WTC11 (cell line): Measurements from ENCODE around the gene SPATA6. TPM values are rescaled to one million over a fixed set of nuclear protein-coding genes. Genes with fewer than 3 reads are reported as not detected.
A peak's percentile ranks its signal among the peaks of the same experiment; 100 is the strongest.

Experiments
- ATAC-seq: fragments of 200-7000 bp; cut with Tn5 transposase; 2 replicates; pipeline ENCODE4 v1.10.0; 2021; ENCODE audit warnings: mild to moderate bottlenecking, moderate library complexity
- CTCF ChIA-PET: fragments of 300-600 bp; sonication (Branson Sonifier 250); formaldehyde crosslinking; loops from one replicate; lab custom pipeline; 2021; ENCODE audit warnings: antibody characterized with exemption; lab: Charles Lee
- POLR2A ChIA-PET: fragments of 350-600 bp; sonication (Branson Sonifier 250); formaldehyde crosslinking; loops from one replicate; lab custom pipeline; 2021; ENCODE audit warnings: antibody characterized with exemption; lab: Charles Lee
- DNase-seq: peaks from one replicate; pipeline ENCODE4 v3.0.0; 2021; ENCODE audit warnings: low spot score
- H3K27ac Mint-ChIP-seq: 2 replicates; pipeline ENCODE4 v1.8.0; 2021; ENCODE audit warnings: mixed read lengths
- H3K27me3 Mint-ChIP-seq: 2 replicates; pipeline ENCODE4 v1.8.0; 2021; ENCODE audit warnings: low read depth, mild to moderate bottlenecking, moderate library complexity, mixed read lengths
- H3K36me3 Mint-ChIP-seq: 2 replicates; pipeline ENCODE4 v1.8.0; 2021; ENCODE audit warnings: mixed read lengths
- H3K4me1 Mint-ChIP-seq: 2 replicates; pipeline ENCODE4 v1.8.0; 2022; ENCODE audit warnings: mixed read lengths
- H3K4me3 Mint-ChIP-seq: 2 replicates; pipeline ENCODE4 v1.8.0; 2021; ENCODE audit warnings: mild to moderate bottlenecking, moderate library complexity, mixed read lengths
- H3K9me3 Mint-ChIP-seq: 2 replicates; pipeline ENCODE4 v1.8.0; 2021; ENCODE audit warnings: mixed read lengths
- CREM ChIP-seq: sonication (generic); formaldehyde crosslinking; IDR thresholded peaks from 2 replicates; pipeline ENCODE4 v1.8.1; 2022; ENCODE audit warnings: mild to moderate bottlenecking, missing genetic modification reagents, moderate library complexity
- CTCF ChIP-seq: fragments of 200-600 bp; IDR thresholded peaks from 2 replicates; pipeline ENCODE4 v1.8.0; 2022; ENCODE audit warnings: antibody characterized with exemption
- E2F1 ChIP-seq: sonication (generic); formaldehyde crosslinking; IDR thresholded peaks from 2 replicates; pipeline ENCODE4 v1.8.0; 2022; ENCODE audit warnings: mild to moderate bottlenecking, missing genetic modification reagents
- E2F4 ChIP-seq: sonication (generic); formaldehyde crosslinking; IDR thresholded peaks from 2 replicates; pipeline ENCODE4 v1.8.1; 2022; ENCODE audit warnings: low read depth, mild to moderate bottlenecking, moderate library complexity, missing genetic modification reagents, borderline replicate concordance
- EMX1 ChIP-seq: fragments of 250-450 bp; sonication (Bioruptor Pico); IDR thresholded peaks from 2 replicates; pipeline ENCODE4 v1.8.0; 2021; ENCODE audit warnings: mild to moderate bottlenecking
- ESRRA ChIP-seq: sonication (generic); formaldehyde crosslinking; IDR thresholded peaks from 2 replicates; pipeline ENCODE4 v1.8.1; 2022; ENCODE audit warnings: mild to moderate bottlenecking, missing genetic modification reagents, borderline replicate concordance
- ETV6 ChIP-seq: sonication (generic); formaldehyde crosslinking; IDR thresholded peaks from 2 replicates; pipeline ENCODE4 v1.8.1; 2022; ENCODE audit warnings: mild to moderate bottlenecking, missing genetic modification reagents
- FOXJ3 ChIP-seq: sonication (generic); formaldehyde crosslinking; IDR thresholded peaks from 2 replicates; pipeline ENCODE4 v1.9.0; 2021; ENCODE audit warnings: missing genetic modification reagents, mild to moderate bottlenecking, borderline replicate concordance
- GRHL2 ChIP-seq: fragments of 250-450 bp; sonication (Bioruptor Pico); IDR thresholded peaks from 2 replicates; pipeline ENCODE4 v1.8.0; 2022; ENCODE audit warnings: mild to moderate bottlenecking, moderate library complexity; ENCODE audit not compliant: insufficient replicate concordance, severe bottlenecking
- IRF1 ChIP-seq: sonication (generic); formaldehyde crosslinking; IDR thresholded peaks from 2 replicates; pipeline ENCODE4 v1.8.0; 2023; ENCODE audit warnings: missing genetic modification reagents
- JAZF1 ChIP-seq: fragments of 250-450 bp; sonication (Bioruptor Pico); IDR thresholded peaks from 2 replicates; pipeline ENCODE4 v1.9.0; 2021; ENCODE audit warnings: moderate library complexity, mild to moderate bottlenecking, inconsistent platforms
- MAX ChIP-seq: sonication (generic); formaldehyde crosslinking; IDR thresholded peaks from 2 replicates; pipeline ENCODE4 v1.8.0; 2022; ENCODE audit warnings: mild to moderate bottlenecking, missing genetic modification reagents
- MXD4 ChIP-seq: fragments of 250-450 bp; sonication (Bioruptor Pico); IDR thresholded peaks from 2 replicates; pipeline ENCODE4 v1.8.0; 2021; ENCODE audit warnings: mild to moderate bottlenecking, moderate library complexity, borderline replicate concordance
- NFYB ChIP-seq: sonication (generic); formaldehyde crosslinking; conservative IDR thresholded peaks from 2 replicates; pipeline ENCODE4 v1.8.0; 2022; ENCODE audit warnings: low read depth, missing genetic modification reagents
- NR3C1 ChIP-seq: sonication (generic); formaldehyde crosslinking; conservative IDR thresholded peaks from 2 replicates; pipeline ENCODE4 v1.8.1; 2023; ENCODE audit warnings: low read depth, mild to moderate bottlenecking, missing genetic modification reagents
- OVOL2 ChIP-seq: fragments of 250-450 bp; sonication (Bioruptor Pico); IDR thresholded peaks from 2 replicates; pipeline ENCODE4 v1.9.0; 2021; ENCODE audit warnings: mild to moderate bottlenecking, borderline replicate concordance
- PRRX2 ChIP-seq: fragments of 250-450 bp; sonication (Bioruptor Pico); IDR thresholded peaks from 2 replicates; pipeline ENCODE4 v1.8.0; 2021; ENCODE audit warnings: mild to moderate bottlenecking
- SMAD4 ChIP-seq: sonication (generic); formaldehyde crosslinking; IDR thresholded peaks from 2 replicates; pipeline ENCODE4 v1.8.0; 2022; ENCODE audit warnings: mild to moderate bottlenecking, missing genetic modification reagents
- SOX15 ChIP-seq: fragments of 250-450 bp; sonication (Bioruptor Pico); IDR thresholded peaks from 2 replicates; pipeline ENCODE4 v1.9.0; 2021; ENCODE audit warnings: mild to moderate bottlenecking
- ZBTB21 ChIP-seq: sonication (generic); formaldehyde crosslinking; IDR thresholded peaks from 2 replicates; pipeline ENCODE4 v1.8.1; 2023; ENCODE audit warnings: mild to moderate bottlenecking, missing genetic modification reagents, borderline replicate concordance
- ZNF219 ChIP-seq: sonication (generic); formaldehyde crosslinking; IDR thresholded peaks from 2 replicates; pipeline ENCODE4 v1.8.0; 2023; ENCODE audit warnings: missing genetic modification reagents, mild to moderate bottlenecking, borderline replicate concordance
- ZNF281 ChIP-seq: sonication (generic); formaldehyde crosslinking; IDR thresholded peaks from 2 replicates; pipeline ENCODE4 v1.8.0; 2023; ENCODE audit warnings: mild to moderate bottlenecking, missing genetic modification reagents
- ZNF423 ChIP-seq: fragments of 250-450 bp; sonication (Bioruptor Pico); IDR thresholded peaks from 2 replicates; pipeline ENCODE4 v2.1.2; 2022; ENCODE audit warnings: mild to moderate bottlenecking, moderate library complexity
- ZNF512 ChIP-seq: sonication (generic); formaldehyde crosslinking; IDR thresholded peaks from 2 replicates; pipeline ENCODE4 v1.8.1; 2022; ENCODE audit warnings: missing genetic modification reagents, borderline replicate concordance
- total RNA-seq: library from RNA; stranded (reverse); gene quantifications from 3 replicates; pipeline ENCODE4 v1.2.3, GENCODE V29; 2021

The SPATA6 gene
- total RNA-seq, 1 experiment from 2014 or later, result 17.7 TPM

- H3K4me3 Mint-ChIP-seq, result peak overlapping the region; percentile 96
- H3K27ac Mint-ChIP-seq, result peak overlapping the region; percentile 64
- ATAC-seq, result no peak
- POLR2A ChIA-PET, result no interaction called here
- H3K36me3 Mint-ChIP-seq, result peaks cover 4% of the 10 kb centered on the region
- TF ChIP-seq ZNF281 (CRISPR knock-in tag), result no peak
- TF ChIP-seq ESRRA (CRISPR knock-in tag), result no peak
- no peak for TF ChIP-seq E2F4 (CRISPR knock-in tag)
- TF ChIP-seq MAX (CRISPR knock-in tag), result peak; percentile 25; the same call in 1 of the 2 replicates
- H3K4me1 Mint-ChIP-seq, result peaks cover 36% of the 10 kb centered on the region
- DNase-seq, result peak; percentile 17
- CTCF ChIA-PET, result interaction anchor here (1.0 to 1.4 kb wide), 3 partner anchors 20 to 29 kb away, joined by 3 to 8 read pairs (median 3); no protein-coding TSS in a partner anchor
- H3K27me3 Mint-ChIP-seq, result peaks cover 8% of the 10 kb centered on the region
- H3K9me3 Mint-ChIP-seq, result peaks cover 10% of the 10 kb centered on the region
Measured at GRCh38 chr1:48470481-48470855, 1.5 kb downstream of the SPATA6 start.

- H3K4me3 Mint-ChIP-seq, result peak overlapping the region; percentile 96
- CTCF ChIA-PET, result interaction anchor here (1.0 to 1.4 kb wide), 3 partner anchors 20 to 30 kb away, joined by 3 to 8 read pairs (median 3); no protein-coding TSS in a partner anchor
- peaks cover 2% of the 10 kb centered on the region for H3K36me3 Mint-ChIP-seq
- peaks cover 6% of the 10 kb centered on the region for H3K27me3 Mint-ChIP-seq
- ATAC-seq, result no peak
- no peak for DNase-seq
- H3K27ac Mint-ChIP-seq, result peak overlapping the region; percentile 64
- peaks cover 4% of the 10 kb centered on the region for H3K9me3 Mint-ChIP-seq
- no peak for TF ChIP-seq ZNF512 (CRISPR knock-in tag)
- no peak for TF ChIP-seq EMX1 (CRISPR knock-in tag)
- no peak for TF ChIP-seq SOX15 (CRISPR knock-in tag)
- TF ChIP-seq CTCF, result no peak
- TF ChIP-seq NFYB (CRISPR knock-in tag), result no peak
- no peak for TF ChIP-seq MXD4
- TF ChIP-seq ZNF423 (CRISPR knock-in tag), result no peak
- no peak for TF ChIP-seq OVOL2 (CRISPR knock-in tag)
- TF ChIP-seq E2F1 (CRISPR knock-in tag), result no peak
- TF ChIP-seq CREM (CRISPR knock-in tag), result no peak
- no peak for TF ChIP-seq ZNF219 (CRISPR knock-in tag)
- TF ChIP-seq GRHL2 (CRISPR knock-in tag), result no peak
- no peak for TF ChIP-seq IRF1 (CRISPR knock-in tag)
- TF ChIP-seq NR3C1 (CRISPR knock-in tag), result no peak
- no peak for TF ChIP-seq PRRX2
- TF ChIP-seq ETV6 (CRISPR knock-in tag), result no peak
- no peak for TF ChIP-seq FOXJ3
- TF ChIP-seq JAZF1 (CRISPR knock-in tag), result no peak
- TF ChIP-seq ZBTB21 (CRISPR knock-in tag), result no peak
- no peak for TF ChIP-seq SMAD4 (CRISPR knock-in tag)
- TF ChIP-seq, all 79 proteins: peak for 0
- POLR2A ChIA-PET, result no interaction called here
- peaks cover 42% of the 10 kb centered on the region for H3K4me1 Mint-ChIP-seq
Measured at GRCh38 chr1:48469616-48470480, 2.2 kb downstream of the SPATA6 start.
